Measurements from ENCODE around the gene SLC43A3. TPM values are rescaled to one million over a fixed set of nuclear protein-coding genes. Genes with fewer than 3 reads are reported as not detected.

SLC43A3 gene
- total and polyA plus RNA-seq, 2 donors (not counting 3 experiments of a cell fraction or from before 2014, with no cell fraction given), result 68.9 to 104 TPM

- H3K27me3 ChIP-seq (ENCODE audit: control insufficient read depth in 2 of 2, insufficient read depth in 2 of 2, low read length in 2 of 2), result peaks cover 9 to 14% of the 10 kb centered on the region in 2 experiments
- H3K4me2 ChIP-seq (ENCODE audit: insufficient read depth, low read length), result no peak overlapping the region
- H3K9me3 ChIP-seq (replicated peaks; ENCODE audit: control insufficient read depth, insufficient read depth, low read length), result no peaks in the 10 kb centered on the region
- no TSS peak for BruUV-seq (replicated peaks)
- no peak overlapping the region for H2AFZ ChIP-seq (ENCODE audit: low read depth, low read length)
- H3K4me3 ChIP-seq (replicated peaks in 1 of 3; ENCODE audit: insufficient read depth in 1 of 3, low read depth in 1 of 3, low read length in 3 of 3), result no peak overlapping the region
- dilution Hi-C loops (cut with MboI; ENCODE audit: extremely low pct_ligation_motif_present, low sequenced_read_pairs), result no loop called here
- ChIA-PET CTCF (interaction anchor here (1.1 kb wide), 1 partner anchor 121 kb away, joined by 3 read pairs; no protein-coding TSS in a partner anchor), POLR2A (no interaction called here)
- no peaks in the 10 kb centered on the region for H3K9me1 ChIP-seq (replicated peaks; ENCODE audit: control insufficient read depth, extremely low read depth, insufficient read depth, low read length)
- no peaks in the 10 kb centered on the region for H3K36me3 ChIP-seq (ENCODE audit: control insufficient read depth in 2 of 2, extremely low read depth in 1 of 2, insufficient read depth in 2 of 2, low read length in 2 of 2)
- intact Hi-C loops (cut with micrococcal nuclease), result no loop called here
- no peak for TF ChIP-seq MAX (IDR thresholded peaks at IDR 0.05; ENCODE audit: insufficient read depth, insufficient read length)
- TF ChIP-seq JUN (IDR thresholded peaks at IDR 0.05; ENCODE audit: borderline replicate concordance, insufficient read depth, insufficient read length, low read depth), result no peak
- TF ChIP-seq GATA2 (IDR thresholded peaks at IDR 0.05; ENCODE audit: insufficient read depth, insufficient read length, low read depth, low read length), result no peak
- TF ChIP-seq POLR2A (IDR thresholded peaks at IDR 0.05; ENCODE audit: low read depth, low read length), result no peak
- no peak for TF ChIP-seq MYC (IDR thresholded peaks at IDR 0.05; ENCODE audit: low read depth, low read length)
- no peak for TF ChIP-seq FOS (IDR thresholded peaks at IDR 0.05; ENCODE audit: borderline replicate concordance, insufficient read depth, low read length)
- no peak for TF ChIP-seq EZH2 (IDR thresholded peaks at IDR 0.05; ENCODE audit: borderline replicate concordance, low read depth, low read length, severe bottlenecking)
- no peak for TF ChIP-seq POLR2AphosphoS5 (IDR thresholded peaks at IDR 0.05; ENCODE audit: insufficient read depth, low read depth, low read length)
- no peak for TF ChIP-seq CTCF (IDR thresholded peaks at IDR 0.05; ENCODE audit: extremely low read depth in 1 of 2, insufficient read depth in 1 of 2, low read depth in 1 of 2, low read length in 2 of 2)
- no peak overlapping the region for H3K9ac ChIP-seq (replicated peaks; ENCODE audit: extremely low read depth, insufficient read depth, low read length)
- FAIRE-seq, result no peak
- DNase-seq (ENCODE audit: low read depth, low spot score), result no peak
- no peak overlapping the region for H3K27ac ChIP-seq (ENCODE audit: insufficient read depth, low read depth, low read length)
- H3K4me1 ChIP-seq (ENCODE audit: control insufficient read depth, extremely low read depth, insufficient read depth, low read length), result no peaks in the 10 kb centered on the region
- H3K79me2 ChIP-seq (ENCODE audit: control insufficient read depth, insufficient read depth, low read length), result no peaks in the 10 kb centered on the region
- no peaks in the 10 kb centered on the region for H4K20me1 ChIP-seq (replicated peaks; ENCODE audit: control insufficient read depth, extremely low read depth, insufficient read depth, low read length)
Observed at GRCh38 chr11:57466680-57467079, 39.8 kb upstream of the SLC43A3 start.
